HG03095 (cell line): Measurements from ENCODE around the gene RPS6KB2.
"Not testable (repeated sequence)": the region's sequence is repeated elsewhere in the genome, so short reads cannot be mapped to it uniquely, and the experiment has no call there.

Experiments
- ATAC-seq: cut with Tn5 transposase; IDR thresholded peaks from one replicate; pipeline ENCODE4 v1.9.1; 2021; ENCODE audit warnings: moderate library complexity; ENCODE audit not compliant: unreplicated experiment

RPS6KB2 gene

DNA sequence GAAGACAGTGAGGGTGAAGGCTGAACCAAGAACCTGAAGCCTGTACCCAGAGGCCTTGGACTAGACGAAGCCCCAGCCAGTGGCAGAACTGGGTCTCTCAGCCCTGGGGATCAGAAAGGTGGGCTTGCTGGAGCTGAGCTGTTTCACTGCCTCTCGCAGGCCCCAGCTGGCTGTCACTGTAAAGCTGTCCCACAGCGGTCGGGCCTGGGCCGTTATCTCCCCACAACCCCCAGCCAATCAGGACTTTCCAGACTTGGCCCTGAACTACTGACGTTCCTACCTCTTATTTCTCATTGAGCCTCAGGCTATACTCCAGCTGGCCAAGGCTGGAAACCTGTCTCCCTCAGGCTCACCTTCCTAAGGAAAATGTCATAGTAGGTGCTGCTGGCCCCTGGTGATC lies 30.8 kb upstream of the RPS6KB2 start:
- ATAC-seq = no peak

DNA sequence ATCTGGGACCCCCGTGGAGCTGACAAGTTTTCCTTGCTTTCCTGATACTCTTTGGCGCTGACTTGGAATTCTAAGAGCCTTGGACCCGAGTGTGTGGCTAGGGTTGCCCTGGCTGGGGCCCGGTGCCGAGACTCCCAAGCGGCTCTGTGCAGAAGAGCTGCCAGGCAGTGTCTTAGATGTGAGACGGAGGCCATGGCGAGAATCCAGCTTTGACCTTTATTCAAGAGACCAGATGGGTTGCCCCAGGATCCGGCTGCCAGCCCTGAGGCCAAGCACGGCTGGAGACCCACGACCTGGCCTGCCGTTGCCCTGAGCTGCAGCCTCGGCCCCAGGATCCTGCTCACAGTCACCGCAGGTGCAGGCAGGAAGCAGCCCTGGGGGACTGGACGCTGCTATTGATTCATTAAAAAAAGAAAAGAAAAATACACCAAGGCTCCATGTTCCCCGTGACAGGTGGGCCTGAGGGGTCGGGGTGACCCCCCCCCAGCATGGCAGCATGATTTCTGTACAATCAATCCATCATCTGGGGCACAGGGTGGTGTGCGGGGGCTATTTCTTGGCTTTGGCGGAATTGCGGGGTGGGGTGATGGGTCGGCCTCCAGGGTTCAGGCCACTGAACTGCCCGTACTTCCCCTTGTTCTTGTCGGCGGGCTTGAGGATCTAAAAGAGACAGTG lies 30.2 kb upstream of the RPS6KB2 start:
- no peak for ATAC-seq

DNA sequence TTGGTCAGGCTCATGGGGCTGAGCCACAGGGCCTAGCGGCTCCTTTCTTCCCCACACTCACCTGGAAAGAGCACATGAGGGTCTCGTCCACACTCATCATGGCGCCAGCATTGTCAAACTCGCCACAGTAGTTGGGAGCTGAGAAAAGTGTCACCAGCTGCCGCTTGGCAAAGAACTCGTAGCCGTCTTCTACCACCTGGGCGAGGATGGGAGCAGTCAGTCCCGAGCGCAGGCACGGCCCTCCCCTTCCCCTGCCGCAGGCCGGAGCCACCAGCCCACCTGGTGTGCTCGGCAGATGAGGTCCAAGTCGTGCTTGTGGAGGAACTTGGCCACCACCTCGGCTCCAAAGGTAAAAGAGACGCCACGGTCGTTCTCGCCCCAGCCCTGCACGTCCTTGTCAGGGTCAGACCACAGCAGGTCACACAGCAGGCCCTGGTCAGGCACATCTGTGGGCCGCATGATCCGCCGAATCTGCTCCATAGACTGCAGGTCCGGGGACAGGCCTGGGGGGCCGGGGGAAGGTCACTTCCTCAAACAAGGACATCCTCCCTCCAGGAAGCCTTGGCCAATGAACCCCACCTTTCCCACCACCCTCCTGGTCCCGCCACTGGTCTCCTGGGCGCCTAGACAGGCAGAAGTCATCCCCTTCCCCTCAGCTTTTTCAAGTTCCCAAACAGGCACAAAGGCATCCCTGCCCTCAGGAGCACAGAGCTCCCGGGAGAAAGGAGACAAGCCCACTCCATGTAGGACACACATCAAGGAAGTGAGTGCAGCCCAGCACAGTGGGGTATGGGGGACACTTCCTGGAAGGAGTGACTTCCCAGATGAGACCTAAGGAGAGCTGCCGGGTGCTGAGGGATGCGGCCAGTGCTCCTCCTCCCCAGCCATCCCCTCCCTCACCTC lies 29.4 kb upstream of the RPS6KB2 start:
- no peak for ATAC-seq

DNA sequence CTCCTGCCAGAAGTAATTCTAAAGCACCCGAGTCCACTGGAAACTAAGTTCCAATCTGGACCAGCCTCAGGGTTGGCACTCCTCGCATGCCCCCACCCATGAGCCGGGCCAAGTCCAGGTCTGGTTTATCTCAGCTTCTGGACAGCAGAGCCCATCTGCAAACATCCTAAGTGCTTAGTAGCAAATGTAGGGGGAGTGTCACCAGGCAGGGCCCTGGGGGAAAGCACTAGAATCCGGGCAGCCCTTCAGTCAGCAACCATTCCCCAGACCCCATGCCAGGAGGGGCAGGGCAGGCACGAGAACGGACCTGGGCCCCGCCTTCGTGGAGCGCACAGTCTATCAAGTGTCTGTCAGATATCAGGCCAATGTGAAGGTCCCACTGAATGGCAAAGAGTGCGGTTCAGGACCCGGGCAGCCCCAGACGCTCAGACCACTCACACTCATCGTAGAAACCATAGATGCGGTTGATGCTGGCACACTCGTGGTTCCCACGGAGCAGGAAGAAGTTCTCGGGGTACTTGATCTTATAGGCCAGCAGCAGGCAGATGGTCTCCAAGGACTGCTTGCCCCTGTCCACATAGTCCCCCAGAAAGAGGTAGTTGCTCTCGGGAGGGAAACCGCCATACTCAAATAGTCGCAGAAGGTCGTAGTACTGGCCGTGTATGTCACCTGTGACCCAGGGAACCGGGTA lies 27.9 kb upstream of the RPS6KB2 start:
- no peak for ATAC-seq

DNA sequence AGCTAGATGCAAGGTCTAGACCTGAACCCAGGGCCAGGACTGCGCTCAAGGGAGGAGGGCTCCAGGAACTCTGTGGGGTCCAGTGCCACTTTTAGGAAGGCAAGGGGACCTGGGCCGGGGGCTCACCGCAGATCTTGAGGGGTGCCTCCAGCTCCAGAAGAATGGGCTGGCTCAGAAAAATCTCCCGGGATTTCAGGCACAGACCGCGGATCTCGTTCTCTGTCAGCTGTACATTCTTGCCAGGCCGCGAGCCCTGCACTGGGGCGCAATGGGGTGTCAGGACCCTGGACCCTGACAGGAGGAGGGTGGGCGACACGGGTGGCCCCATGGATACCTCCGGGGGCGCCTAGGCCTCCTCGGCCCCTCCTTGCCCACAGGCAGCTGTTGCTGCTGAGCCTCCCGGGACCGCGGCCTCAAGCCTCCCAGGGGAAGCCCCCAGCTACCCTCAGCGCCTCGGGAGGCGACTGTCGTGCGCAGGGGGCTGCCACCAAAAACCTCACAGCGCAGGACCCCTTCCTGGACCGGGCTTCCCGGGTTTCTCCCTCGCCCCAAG lies 27.3 kb upstream of the RPS6KB2 start:
- ATAC-seq = peak; percentile 3

DNA sequence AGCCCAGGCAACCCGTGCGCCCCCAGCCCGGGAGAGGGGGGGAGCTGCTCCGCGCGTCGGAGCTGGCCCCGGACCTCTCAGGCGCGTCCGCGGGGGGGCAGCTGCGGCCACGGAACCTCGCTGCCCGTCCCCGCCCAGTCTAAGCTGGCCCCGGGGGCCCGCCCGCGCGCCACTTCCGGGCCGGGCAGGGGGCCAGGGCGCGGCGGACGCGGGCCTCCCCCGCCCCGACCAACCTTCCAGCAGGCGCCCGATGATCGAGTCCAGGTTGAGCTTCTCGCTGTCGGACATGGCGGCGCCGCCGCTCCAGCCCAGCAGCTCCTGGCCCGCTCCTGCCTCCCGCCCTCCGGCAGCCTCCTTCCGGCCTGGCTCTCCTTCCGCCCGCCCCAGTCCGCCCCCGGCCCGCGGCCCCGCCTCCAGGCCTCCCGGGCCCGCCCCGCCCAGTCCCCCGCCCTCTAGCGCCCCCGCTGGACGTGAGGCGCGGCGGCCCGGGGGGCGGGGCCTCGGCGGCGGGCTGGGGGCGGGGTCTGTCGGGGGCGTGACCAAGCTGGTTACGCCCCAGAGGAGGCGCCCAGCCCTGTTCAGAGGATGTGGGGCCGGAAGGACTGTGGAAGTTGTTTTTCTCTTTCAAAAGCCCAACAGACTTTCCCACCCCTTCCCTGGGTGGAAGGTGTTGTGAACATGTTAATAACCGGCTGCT lies 26.7 kb upstream of the RPS6KB2 start, which contains the start of gene PPP1CA:
Gene PPP1CA (minus strand): TSS at position 364 of the 697 bp plus-strand sequence. CDS start 76 bp downstream, at position 288.
- peak; percentile 46 for ATAC-seq

DNA sequence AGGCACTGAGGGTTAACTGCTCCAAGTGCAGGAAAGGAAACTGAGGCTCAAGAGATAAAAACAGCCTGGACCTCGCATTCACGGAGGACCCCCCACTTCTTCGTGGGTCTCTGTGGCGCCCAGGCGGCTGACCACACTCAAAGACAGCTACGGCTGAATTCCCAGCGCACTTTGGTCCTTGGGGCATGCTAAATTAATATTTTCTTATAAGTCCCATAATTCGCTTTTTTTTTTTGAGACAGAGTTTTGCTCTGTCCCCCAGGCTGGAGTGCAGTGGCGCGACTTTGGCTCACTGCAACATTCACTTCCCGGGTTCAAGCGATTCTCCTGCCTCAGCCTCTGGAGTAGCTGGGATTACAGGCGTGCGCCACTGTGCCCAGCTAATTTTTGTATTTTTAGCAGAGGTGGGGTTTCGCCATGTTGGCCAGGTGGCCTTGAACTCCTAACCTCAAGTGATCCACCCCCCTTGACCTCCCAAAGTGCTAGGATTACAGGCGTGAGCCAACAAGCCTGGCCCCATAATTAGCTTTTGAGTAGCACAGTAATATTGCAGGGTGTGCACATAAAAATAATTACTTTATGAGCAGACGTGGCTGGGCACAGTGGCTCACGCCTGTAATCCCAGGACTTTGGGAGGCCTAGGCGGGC lies 26.0 kb upstream of the RPS6KB2 start:
- ATAC-seq = not testable (repeated sequence)

DNA sequence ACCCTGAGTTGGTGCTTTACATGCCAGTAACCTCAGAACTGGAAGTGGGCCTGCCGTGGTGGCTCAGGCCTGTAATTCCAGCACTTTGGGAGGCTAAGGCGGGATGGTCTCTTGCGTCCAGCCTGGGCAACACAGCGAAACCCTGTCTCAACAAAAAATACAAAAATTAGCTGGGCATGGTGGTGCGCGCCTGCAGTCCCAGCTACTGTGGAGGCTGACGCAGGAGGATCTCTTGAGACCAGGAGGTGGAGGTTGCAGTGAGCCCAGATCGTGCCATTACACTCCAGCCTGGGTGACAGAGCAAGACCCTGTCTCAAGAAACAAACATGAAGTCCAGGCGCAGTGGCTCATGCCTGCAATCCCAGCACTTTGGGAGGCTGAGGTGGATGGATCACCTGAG lies 25.2 kb upstream of the RPS6KB2 start:
- ATAC-seq = not testable (repeated sequence)

DNA sequence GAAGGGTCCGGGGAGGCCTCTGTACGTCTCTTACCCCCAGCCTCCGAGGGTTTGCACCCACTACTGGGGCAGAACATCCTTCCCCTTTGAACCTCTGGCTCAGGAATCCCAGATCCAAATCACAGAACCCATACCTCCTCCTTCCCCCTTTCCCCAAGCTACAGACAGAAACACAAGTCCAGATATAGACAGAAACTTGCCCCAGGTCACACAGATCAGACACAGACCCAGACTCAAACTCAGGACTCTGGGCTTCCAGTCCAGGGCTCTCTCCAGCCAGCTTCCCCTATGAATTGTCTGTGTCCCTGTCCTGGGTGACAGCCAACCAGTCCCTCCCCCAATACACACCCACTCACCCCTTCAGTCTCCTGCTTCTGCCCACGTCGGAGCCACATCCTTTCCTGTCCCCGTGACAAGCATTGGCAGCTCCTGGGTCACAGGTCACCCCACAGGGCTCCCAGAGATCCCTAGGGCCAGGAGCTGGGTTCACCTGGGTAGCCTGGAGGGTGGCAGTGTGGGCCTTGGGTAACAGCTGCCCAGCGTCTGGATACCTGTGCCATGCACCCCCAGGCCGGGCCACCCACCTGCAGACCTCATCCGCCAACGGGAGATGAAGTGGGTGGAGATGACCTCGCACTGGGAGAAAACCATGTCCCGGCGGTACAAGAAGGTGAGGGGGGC lies 23.6 kb upstream of the RPS6KB2 start:
- no peak for ATAC-seq

DNA sequence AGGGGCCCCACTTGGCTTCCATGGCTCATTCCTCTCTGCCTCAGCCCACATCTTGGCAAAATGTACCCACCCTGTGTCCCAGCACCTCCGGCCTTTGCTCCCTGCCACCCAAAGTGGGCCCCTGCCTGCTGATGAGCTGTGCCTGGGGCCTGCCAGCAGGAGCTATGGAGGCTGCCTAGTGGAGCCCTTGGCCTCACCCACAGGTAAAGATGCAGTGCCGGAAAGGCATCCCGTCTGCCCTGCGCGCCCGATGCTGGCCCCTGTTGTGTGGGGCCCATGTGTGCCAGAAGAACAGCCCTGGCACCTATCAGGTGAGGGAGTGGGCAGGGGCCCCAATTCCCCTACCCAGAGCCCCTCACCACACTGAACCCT lies 23.1 kb upstream of the RPS6KB2 start:
- ATAC-seq = no peak

DNA sequence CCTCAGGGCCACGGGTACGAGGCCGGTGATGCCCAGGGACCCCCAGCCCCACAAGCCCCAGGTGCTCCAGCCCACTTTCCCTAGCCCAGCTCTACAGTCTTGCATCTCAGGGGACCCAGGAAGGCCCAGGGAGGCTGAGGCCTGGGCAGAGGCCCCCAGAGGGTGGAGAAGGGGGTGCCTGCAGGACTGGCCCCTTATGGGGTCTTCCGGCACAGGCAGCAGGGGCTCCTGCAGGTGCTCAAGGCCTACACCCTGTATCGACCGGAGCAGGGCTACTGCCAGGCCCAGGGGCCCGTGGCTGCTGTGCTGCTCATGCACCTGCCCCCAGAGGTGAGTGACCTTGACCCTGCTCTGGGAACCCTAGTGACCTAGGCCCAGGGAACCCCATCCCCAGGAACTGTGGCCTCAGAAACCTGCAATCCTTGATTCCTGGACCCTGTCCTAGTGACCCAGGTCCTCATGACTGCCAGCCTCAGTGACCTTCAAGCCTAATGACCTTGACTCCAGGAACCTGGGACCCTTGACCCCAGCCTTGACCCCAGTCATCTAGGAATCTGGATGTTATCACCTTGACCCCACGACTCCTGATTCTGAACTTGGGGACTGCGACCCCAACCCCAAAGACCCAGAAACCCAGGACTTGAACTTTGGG lies 22.5 kb upstream of the RPS6KB2 start:
- ATAC-seq = no peak

DNA sequence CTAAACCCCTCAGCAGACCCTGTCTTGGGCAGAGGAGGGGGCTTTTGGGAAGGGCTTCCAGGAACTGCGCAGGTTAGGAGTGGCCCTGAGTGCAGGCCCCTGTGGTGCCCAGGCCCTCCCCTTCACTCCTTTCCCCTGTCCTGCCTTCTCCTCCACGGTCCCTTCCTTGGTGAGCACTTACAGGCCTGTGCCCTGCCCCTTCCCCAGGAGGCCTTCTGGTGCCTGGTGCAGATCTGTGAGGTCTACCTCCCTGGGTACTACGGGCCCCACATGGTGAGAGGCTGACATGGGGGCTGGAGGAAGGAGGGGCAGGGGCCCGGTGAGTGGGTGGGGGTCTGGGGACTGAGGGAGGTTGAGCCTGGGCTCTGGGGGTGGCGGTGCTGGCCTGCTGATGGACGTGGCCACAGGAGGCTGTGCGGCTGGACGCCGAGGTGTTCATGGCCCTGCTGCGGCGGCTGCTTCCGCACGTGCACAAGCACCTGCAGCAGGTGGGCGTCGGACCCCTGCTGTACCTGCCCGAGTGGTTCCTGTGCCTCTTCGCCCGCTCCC lies 21.8 kb upstream of the RPS6KB2 start:
- ATAC-seq = no peak

DNA sequence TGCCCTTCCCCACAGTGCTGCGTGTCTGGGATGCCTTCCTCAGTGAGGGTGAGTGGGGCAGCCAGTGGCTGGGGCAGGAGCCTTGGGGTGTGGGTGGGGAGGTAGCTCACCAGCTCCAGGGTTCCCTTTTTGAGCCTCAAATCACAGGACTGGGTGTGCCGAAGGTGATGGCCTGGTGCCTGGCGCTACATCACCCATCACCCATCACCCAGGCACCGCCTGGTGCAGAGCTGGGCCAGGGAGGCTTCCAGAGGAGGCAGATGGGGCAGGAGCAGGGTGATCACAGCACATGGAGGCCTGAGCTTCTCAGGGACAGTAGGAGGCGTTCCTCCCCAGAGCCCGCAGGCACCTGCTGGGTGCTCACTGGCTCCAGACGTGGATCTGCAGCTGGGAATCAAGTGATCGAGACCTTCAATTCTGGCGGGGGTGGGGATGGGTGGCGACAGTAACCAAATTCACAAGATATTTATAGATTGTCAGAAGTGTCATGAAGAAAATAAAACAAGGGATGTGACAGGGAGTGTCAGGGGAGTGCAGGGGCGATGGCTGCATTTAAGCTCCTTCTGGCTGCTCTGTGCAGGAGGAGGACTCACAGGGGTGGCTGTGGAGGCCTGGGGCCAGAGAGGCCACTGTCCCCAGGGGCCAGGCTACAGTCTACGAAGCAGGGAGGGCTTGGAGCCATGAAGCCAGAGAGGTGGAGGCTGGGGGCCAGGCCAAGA lies 21.2 kb upstream of the RPS6KB2 start:
- ATAC-seq = no peak

DNA sequence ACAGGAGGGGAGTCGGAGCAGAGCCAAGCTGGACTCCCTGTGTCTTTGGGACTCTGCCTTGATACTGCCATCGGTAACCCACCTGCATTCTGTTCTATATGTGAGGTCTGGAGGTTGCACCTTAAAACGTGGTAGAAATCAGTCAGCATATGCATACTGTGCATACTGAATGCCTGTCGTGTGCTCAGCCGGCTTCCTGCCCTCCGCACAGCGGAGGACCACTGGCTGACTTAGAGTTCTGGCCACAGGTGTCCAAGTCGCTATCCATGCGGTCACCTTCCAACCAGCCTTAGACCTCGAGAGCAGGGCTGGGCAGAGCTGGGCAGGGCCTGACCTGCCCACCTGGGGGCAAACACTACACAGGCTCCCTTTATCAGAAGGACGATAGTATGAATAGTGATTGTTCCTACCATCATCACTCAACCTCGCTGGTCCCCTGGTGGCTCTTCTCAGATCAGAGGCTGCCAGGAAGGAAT lies 20.6 kb upstream of the RPS6KB2 start:
- no peak for ATAC-seq

DNA sequence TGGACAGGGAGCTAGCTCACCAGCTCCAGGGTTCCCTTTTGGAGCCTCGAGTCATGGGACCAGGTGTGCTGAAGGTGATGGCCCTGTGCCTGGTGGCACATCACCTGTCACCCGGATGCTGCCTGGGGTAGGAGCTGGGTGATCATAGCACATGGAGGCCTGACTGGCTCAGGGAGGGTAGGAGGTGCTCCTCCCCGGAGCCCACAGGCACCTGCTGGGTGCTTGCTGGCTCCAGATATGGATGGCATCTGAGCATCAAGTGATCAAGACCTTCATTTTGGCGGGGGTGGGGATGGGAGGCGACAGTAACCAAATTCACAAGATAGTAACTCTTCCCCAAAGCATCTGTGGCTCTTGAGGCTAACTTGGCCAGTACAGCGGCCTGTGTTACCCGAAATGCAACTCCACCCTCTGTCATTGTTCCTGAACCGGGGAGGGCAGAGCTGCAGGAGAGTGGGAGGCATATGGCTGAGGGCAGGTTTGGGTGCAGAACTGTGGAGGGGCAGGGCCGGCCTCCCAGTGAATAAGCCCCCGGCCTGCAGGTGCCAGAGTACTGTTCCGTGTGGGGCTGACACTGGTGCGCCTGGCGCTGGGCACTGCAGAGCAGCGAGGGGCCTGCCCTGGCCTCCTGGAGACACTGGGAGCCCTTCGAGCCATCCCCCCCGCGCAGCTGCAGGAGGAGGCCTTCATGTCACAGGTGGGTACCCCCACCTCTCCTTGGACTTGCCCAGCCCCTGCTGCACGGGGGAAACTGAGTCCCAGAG lies 19.7 kb upstream of the RPS6KB2 start:
- no peak for ATAC-seq

DNA sequence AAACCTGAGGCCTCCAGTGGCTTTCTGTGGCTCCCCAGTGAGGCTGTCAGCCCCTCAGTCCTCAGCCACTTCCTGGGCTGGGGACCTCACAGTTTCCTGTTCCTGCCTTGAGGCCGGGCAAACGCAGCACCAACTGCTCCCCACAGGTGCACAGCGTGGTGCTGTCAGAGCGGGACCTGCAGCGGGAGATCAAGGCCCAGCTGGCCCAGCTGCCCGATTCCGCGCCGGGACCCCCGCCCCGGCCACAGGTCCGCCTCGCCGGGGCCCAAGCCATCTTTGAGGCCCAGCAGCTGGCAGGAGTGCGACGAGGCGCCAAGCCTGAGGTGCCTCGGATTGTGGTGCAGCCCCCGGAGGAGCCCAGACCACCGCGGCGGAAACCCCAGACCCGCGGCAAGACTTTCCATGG lies 19.0 kb upstream of the RPS6KB2 start:
- ATAC-seq = no peak

DNA sequence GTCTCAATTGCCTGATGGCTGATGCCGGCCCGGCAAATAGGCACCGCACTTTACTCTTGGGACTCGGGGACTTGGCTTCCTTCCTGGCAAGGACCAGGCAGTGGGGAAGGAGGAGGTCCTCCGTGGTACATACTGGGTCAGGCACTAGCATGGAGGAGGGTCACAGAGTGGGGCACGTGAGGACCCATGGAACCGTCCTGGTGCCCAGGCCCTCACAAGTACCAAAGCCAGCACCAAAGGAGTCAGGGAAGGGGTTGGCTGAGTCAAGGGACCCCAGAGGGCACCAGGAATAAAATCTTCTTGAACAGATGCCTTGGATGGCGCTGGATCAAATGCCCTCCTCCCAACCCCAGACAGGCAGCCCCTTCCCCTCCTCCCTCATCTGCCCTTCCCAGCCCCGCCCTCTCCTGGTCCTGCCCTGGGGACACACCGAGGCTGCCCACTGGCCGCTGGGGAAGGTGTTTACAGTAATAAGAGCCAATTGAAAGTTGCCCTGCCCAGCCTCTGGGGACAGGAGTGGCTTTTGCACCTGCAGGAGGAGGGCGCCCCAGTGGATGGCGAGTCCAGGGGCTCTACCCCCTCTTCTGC lies 18.4 kb upstream of the RPS6KB2 start:
- ATAC-seq = no peak
